HEK293 (cell line): ENCODE measurements around the gene PARP8.

Experiments
- ATF2 ChIP-seq: fragments of 450-650 bp; formaldehyde crosslinking; IDR thresholded peaks from 2 replicates; pipeline ENCODE4 v1.5.1; 2016; ENCODE audit warnings: missing biosample characterization, missing genetic modification characterization, low read depth
- CTCF ChIP-seq: fragments of 450-650 bp; formaldehyde crosslinking; IDR thresholded peaks from 2 replicates; pipeline ENCODE4 v1.5.1; 2016; ENCODE audit warnings: missing biosample characterization, missing genetic modification characterization
- GLIS1 ChIP-seq: fragments of 450-650 bp; formaldehyde crosslinking; IDR thresholded peaks from 2 replicates; pipeline ENCODE4 v1.5.1; 2016; ENCODE audit warnings: missing biosample characterization, missing genetic modification characterization
- YY1 ChIP-seq: fragments of 450-650 bp; formaldehyde crosslinking; IDR thresholded peaks from 2 replicates; pipeline ENCODE4 v1.5.1; 2018; ENCODE audit warnings: missing biosample characterization, missing genetic modification characterization
- ZBTB1 ChIP-seq: fragments of 450-650 bp; formaldehyde crosslinking; IDR thresholded peaks from 2 replicates; pipeline ENCODE4 v1.5.1; 2016; ENCODE audit warnings: missing biosample characterization, missing genetic modification characterization
- ZBTB44 ChIP-seq: fragments of 450-650 bp; IDR thresholded peaks from 2 replicates; pipeline ENCODE4 v1.5.1; 2018; ENCODE audit warnings: missing biosample characterization, mild to moderate bottlenecking, missing genetic modification characterization
- ZFP37 ChIP-seq: fragments of 450-650 bp; formaldehyde crosslinking; IDR thresholded peaks from 2 replicates; pipeline ENCODE4 v1.5.1; 2016; ENCODE audit warnings: missing biosample characterization, missing genetic modification characterization
- ZNF10 ChIP-seq: fragments of 450-650 bp; formaldehyde crosslinking; IDR thresholded peaks from 2 replicates; pipeline ENCODE4 v1.5.1; 2017; ENCODE audit warnings: missing biosample characterization, missing genetic modification characterization
- ZNF121 ChIP-seq: fragments of 450-650 bp; formaldehyde crosslinking; IDR thresholded peaks from 2 replicates; pipeline ENCODE4 v1.5.1; 2016; ENCODE audit warnings: missing biosample characterization, missing genetic modification characterization
- ZNF501 ChIP-seq: fragments of 450-650 bp; formaldehyde crosslinking; IDR thresholded peaks from 2 replicates; pipeline ENCODE4 v1.5.1; 2016; ENCODE audit warnings: missing biosample characterization, missing genetic modification characterization
- ZNF521 ChIP-seq: fragments of 450-650 bp; formaldehyde crosslinking; IDR thresholded peaks from 2 replicates; pipeline ENCODE4 v1.5.1; 2017; ENCODE audit warnings: missing biosample characterization, mild to moderate bottlenecking, missing genetic modification characterization

- TF ChIP-seq CTCF (tag by site-specific recombination), result no peak
- TF ChIP-seq ZFP37 (tag by site-specific recombination), result no peak
- no peak for TF ChIP-seq ZNF521
- TF ChIP-seq ZNF121 (tag by site-specific recombination), result no peak
- no peak for TF ChIP-seq ZNF10 (tag by site-specific recombination)
- TF ChIP-seq ZNF501 (tag by site-specific recombination), result no peak
- TF ChIP-seq ATF2 (tag by site-specific recombination), result no peak
- no peak for TF ChIP-seq ZBTB44 (tag by site-specific recombination)
- TF ChIP-seq GLIS1, result no peak
- no peak for TF ChIP-seq YY1
- TF ChIP-seq ZBTB1 (tag by site-specific recombination), result no peak
Observed at GRCh38 chr5:50814556-50814955, 148.1 kb downstream of the PARP8 start.
